HG02981 (cell line): ENCODE data around the gene NTSR1.

ENCODE experiments used
- ATAC-seq: cut with Tn5 transposase; IDR thresholded peaks from one replicate; pipeline ENCODE4 v1.9.1; 2021; ENCODE audit warnings: mild to moderate bottlenecking, moderate library complexity; ENCODE audit not compliant: unreplicated experiment

NTSR1 gene

DNA sequence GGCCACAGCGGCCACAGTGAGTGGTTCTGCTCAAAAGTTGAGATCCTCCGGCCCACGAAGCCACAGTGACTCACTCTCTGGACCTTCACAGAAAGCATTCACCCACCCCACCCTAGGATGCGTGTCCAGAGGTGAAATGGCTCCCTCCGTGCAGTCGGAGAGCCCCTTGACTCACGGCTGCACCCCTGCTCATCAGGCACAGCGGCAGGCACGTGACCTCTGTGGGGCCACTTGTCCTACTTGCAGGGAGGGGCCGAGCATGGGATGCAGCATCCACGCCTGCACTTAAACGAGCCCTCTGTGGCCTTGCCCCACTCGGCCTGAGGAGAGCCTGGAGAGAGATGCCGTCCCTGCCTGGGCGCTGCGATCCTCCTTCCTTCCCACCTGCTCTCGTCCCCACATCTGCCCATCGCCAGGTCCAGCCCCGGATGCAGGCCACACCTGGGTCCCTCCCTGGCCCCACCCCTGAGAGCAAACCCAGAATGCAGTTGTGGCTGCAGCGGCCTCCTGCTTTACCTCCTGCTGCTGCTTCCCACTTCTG, 28.7 kb downstream of the NTSR1 start:
- no peak for ATAC-seq

GRCh38 chr20:62738025-62738881, 29.6 kb downstream of the NTSR1 start:
- no peak for ATAC-seq

DNA sequence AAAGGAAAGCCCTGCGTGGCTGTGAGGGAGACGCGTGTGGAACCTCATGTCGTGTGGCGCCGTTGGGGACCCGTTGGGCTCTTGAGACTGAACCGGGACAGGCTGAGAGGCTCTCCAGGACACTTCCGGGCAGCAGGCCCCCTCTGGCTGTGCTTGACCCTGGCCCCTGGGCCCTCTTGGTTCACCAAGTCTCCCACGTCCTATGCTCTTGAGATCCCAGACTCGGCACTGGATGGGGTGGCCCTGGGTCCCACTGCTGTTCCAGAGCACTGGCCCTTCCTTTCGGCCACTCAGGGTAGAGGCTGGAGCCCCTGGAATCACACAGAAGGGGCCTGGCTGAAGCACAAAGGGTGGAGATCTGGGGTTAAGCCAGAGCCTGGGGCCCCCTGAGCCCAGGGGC, 30.4 kb downstream of the NTSR1 start:
- no peak for ATAC-seq

GRCh38 chr20:62739581-62740285, 31.1 kb downstream of the NTSR1 start:
- peak; percentile 7 for ATAC-seq

- peak; percentile 67 for ATAC-seq
Observed at GRCh38 chr20:62740286-62741141, 31.9 kb downstream of the NTSR1 start.

DNA sequence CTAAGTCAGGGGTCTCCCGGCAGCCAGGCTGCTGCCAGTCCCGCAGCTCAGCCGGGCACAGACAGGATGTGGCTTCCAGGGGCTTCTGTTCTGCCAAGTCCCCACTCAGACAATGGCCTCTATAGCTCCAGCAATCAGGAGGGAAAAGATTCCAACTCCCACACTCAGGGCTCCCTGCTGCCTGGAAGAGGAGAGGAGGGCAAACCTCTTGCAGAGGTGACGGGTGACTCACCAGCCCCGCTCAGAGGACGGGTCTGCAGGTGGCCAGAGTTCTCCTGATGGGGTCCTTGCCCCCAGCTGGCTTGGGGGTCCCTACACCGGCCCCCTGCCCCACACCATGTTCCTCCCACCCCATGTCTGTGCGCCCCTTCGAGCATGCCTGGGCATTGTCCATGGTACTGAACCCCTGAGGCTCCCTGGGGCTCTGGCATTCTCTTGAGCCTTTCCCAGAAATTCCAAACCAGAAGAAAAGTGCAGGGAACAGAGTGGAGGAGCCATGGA, 32.6 kb downstream of the NTSR1 start:
- no peak for ATAC-seq

DNA sequence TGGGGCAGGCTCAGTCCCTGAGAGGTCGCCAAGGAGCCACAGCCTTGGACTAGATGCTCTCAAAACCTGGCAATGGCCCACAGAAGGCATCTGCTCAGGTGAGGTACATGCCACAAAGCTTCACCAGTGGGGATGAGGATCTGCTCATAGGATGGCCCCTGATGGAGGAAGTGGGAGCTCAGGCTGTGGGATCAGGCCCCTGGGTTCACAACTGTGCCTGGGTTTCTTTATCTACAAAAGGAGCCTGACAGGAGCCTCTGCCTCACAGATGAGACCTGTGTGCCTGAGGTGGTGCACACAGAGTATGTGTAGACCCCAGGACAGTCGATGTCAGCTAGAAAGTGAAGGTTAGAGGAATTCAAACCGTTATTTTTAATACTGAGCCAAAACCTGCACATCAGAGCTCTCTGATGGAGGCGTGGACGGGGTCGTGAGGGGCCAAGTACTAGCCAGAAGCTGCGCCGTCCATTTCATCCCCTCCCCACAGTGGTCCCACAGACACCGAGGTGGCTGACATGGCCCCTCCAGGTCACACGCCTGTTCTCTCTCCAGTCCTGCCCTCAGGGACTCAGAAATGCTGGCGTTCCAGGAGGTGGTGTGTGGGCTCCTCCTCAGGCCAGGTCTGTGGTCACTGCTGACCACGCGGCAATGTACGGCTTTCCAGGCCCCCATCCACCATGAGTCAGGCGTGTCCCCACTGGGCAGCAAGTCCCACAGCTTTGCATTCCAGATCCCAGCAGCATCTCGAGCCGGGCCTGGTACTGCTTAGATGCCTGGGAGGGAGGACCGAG, 33.3 kb downstream of the NTSR1 start:
- no peak for ATAC-seq

- ATAC-seq: no peak
Observed at GRCh38 chr20:62742550-62742949, 33.9 kb downstream of the NTSR1 start.

GRCh38 chr20:62742979-62743776, 34.5 kb downstream of the NTSR1 start:
- no peak for ATAC-seq

DNA sequence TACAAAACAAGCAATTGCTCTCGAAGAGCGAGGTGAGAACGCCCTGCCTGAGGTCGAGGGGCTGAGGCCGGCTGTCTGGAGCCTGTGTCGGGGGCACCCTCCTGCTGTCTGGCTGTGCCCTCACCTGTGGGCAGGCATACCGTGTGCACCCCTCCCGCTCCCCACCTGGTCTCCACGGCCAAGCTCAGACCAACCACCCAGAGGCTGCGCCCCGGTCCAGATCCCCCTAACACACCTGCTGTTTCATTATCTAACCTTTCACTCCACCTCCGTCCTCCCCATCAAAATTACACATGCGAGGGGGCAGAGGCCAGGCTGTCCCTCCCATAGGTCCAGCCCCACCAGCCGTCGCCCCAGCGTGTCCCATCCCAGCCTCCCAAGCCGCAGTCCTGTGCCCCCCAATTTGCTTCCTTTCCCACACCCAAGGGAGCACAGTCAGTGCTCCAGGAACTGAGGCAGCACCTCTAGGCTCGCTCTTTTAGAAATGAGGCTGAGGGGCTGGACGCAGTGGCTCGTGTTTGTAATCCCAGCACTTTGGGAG, 35.2 kb downstream of the NTSR1 start:
- no peak for ATAC-seq

DNA sequence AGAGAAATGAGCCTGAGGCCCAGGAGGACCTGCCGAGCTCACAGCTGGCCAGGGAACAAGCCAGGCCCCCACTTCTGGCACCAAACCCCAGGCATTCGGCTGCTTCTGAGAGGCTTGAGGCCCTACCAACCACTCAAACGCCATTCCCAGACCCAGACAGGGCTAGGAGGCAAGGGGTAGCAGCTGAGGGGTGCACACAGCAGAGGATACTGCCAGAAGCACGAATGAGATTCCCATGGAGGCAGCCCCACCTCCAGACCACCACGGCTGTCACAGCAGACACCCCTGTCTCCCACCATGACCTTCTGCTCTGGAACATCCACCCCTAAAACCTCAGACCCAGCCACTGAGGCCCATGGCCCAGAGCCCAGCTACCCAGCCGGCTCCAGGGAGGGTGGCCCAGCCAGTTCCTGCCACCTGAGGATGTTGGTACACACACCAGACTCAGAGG, 36.1 kb downstream of the NTSR1 start:
- no peak for ATAC-seq

GRCh38 chr20:62745279-62745951, 36.8 kb downstream of the NTSR1 start:
- ATAC-seq: no peak

DNA sequence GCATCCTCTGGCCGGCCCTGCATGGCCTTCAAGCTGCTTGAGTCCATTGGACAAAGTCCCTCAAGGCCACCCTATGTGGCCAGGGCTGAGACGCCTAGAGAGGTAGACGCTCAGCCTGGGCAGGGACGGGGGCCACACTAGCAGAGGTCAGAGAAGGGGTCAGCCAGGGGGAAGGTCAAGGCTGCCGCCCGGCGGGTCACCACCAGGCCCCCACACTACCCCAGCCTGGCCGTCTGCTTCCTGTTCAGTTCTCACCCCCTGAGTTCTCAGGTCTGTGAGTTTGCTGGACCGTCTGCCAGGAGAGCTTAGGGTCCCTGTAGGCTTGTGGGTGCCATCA, 37.3 kb downstream of the NTSR1 start:
- no peak for ATAC-seq

GRCh38 chr20:62748311-62748710, 39.7 kb downstream of the NTSR1 start:
- no peak for ATAC-seq

DNA sequence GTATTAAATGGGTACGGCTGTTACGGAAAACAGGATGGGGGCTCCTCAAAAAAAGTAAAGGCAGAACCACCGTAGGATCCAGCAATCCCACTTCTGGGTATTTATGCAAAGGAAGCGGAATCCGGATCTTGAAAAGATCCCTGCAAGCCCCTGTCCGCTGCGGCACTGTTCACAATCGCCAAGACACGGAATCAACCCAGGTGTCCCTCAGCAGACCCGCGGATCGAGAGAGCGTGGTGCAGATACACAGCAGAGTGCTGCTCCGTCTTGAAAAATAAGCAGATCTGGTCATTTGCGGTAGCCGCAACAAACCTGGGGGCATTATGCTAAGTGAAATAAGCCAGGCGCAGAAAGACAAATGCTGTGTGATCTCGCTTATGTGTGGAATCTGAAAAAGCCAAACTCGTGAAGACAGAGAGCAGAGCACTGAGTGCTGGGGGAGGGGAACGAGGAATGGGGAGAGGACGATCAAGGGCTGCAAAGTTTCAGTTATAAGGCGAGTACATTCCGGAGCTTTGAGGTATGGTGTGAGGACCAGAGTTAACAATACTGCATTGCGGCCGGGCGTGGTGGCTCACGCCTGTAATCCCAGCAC, 41.3 kb downstream of the NTSR1 start:
- ATAC-seq: no peak

GRCh38 chr20:62751551-62752150, 43.0 kb downstream of the NTSR1 start:
- ATAC-seq: no peak

DNA sequence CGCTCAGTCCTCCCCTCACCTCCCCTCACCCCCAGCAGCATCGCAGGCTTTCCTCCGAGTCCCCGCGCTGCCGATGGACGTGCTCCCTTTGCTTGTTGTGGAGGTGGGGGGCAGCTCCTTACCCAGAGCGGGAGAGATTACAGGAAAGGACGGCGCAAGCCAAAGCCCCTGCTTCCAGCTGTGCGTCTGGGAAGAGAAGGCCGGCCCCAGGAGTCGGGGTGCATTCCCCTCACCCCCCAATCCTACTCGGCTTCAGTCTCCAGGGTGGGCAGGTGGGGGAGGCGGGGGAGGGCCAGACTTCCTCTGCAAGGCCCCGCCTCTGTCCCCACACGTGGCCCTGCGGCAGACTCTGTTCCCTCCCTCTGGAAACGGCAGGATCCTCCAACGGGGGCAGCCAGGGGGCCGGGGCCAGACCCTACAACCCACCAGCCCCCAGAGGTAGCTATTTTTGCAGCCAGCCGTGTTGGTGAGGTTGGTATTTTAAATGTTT, 43.6 kb downstream of the NTSR1 start:
- no peak for ATAC-seq
